NT2/D1 (cell line): ENCODE data around the gene RNF181.

Source experiments
- SUZ12 ChIP-seq: IDR thresholded peaks from 2 replicates; pipeline ENCODE4 v1.6.1; 2011; ENCODE audit not compliant: insufficient read length, insufficient read depth; ENCODE audit errors: extremely low read depth
- YY1 ChIP-seq: IDR thresholded peaks from 2 replicates; pipeline ENCODE4 v1.6.1; 2011; ENCODE audit not compliant: insufficient read length, insufficient read depth
- ZNF274 ChIP-seq: IDR thresholded peaks from 2 replicates; pipeline ENCODE4 v1.6.1; 2011; ENCODE audit warnings: mild to moderate bottlenecking, low read depth, low read length

DNA sequence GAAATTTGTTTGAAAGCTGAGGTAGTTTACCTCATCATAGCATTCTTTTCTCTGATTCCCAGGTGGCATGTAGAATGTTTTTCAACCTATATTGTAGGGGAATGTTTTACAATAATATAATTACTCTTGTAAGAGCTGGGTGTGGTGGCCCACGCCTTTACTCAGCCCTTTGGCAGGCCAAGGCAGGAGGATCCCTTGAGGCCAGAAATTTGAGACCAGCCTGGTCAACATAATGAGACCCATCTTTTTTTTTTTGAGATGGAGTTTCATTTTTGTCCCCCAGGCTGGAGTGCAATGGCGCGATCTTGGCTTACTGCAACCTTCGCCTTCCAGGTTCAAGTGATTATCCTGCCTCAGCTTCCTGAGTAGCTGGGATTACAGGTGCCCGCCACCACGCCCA is 24.1 kb downstream of the RNF181 start:
- TF ChIP-seq YY1 (no peak), ZNF274 (no peak), SUZ12 (no peak)
